Measurements from ENCODE around the gene FAM89A. TPM values are rescaled to one million over a fixed set of nuclear protein-coding genes. Genes with fewer than 3 reads are reported as not detected.

Gene FAM89A
- total and polyA plus RNA-seq, 9 of the 15 experiments (the other 6 are each of a cell fraction or from before 2014, with no cell fraction given): 8.7 to 66.2 (median 43.3) TPM

DNA sequence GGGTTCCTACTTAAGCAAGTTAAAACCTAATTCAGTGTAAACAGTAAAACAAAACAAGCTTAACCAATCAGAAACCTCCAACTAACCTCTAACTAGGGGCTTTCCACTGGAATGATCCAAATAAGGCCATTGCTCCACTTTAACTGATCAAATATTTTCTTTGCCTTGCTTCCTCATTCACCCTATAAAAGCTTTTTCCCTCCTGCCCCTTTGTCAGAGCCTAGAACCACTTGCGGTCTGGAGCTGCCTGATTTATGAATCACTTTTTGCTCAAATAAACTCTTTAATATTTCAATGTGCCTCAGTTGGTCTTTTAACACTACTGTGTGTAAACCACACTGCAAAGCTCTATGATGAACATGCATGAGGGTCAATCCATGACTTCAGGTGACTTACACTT is 4.5 kb upstream of the FAM89A start (continued):
- no peak for TF ChIP-seq TFE3 (CRISPR knock-in tag; IDR thresholded peaks at IDR 0.05)
- TF ChIP-seq SRF (CRISPR knock-in tag; IDR thresholded peaks at IDR 0.05): peak in 1 of 2 experiments; percentile 2; a peak in 1 of 4 replicates
- TF ChIP-seq IRF9 (tag; IDR thresholded peaks at IDR 0.05): no peak
- TF ChIP-seq, protein P1, sequence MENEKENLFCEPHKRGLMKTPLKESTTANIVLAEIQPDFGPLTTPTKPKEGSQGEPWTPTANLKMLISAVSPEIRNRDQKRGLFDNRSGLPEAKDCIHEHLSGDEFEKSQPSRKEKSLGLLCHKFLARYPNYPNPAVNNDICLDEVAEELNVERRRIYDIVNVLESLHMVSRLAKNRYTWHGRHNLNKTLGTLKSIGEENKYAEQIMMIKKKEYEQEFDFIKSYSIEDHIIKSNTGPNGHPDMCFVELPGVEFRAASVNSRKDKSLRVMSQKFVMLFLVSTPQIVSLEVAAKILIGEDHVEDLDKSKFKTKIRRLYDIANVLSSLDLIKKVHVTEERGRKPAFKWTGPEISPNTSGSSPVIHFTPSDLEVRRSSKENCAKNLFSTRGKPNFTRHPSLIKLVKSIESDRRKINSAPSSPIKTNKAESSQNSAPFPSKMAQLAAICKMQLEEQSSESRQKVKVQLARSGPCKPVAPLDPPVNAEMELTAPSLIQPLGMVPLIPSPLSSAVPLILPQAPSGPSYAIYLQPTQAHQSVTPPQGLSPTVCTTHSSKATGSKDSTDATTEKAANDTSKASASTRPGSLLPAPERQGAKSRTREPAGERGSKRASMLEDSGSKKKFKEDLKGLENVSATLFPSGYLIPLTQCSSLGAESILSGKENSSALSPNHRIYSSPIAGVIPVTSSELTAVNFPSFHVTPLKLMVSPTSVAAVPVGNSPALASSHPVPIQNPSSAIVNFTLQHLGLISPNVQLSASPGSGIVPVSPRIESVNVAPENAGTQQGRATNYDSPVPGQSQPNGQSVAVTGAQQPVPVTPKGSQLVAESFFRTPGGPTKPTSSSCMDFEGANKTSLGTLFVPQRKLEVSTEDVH (IDR thresholded peaks at IDR 0.05; ENCODE audit: low read depth, partially characterized antibody): no peak
- TF ChIP-seq, protein P2, sequence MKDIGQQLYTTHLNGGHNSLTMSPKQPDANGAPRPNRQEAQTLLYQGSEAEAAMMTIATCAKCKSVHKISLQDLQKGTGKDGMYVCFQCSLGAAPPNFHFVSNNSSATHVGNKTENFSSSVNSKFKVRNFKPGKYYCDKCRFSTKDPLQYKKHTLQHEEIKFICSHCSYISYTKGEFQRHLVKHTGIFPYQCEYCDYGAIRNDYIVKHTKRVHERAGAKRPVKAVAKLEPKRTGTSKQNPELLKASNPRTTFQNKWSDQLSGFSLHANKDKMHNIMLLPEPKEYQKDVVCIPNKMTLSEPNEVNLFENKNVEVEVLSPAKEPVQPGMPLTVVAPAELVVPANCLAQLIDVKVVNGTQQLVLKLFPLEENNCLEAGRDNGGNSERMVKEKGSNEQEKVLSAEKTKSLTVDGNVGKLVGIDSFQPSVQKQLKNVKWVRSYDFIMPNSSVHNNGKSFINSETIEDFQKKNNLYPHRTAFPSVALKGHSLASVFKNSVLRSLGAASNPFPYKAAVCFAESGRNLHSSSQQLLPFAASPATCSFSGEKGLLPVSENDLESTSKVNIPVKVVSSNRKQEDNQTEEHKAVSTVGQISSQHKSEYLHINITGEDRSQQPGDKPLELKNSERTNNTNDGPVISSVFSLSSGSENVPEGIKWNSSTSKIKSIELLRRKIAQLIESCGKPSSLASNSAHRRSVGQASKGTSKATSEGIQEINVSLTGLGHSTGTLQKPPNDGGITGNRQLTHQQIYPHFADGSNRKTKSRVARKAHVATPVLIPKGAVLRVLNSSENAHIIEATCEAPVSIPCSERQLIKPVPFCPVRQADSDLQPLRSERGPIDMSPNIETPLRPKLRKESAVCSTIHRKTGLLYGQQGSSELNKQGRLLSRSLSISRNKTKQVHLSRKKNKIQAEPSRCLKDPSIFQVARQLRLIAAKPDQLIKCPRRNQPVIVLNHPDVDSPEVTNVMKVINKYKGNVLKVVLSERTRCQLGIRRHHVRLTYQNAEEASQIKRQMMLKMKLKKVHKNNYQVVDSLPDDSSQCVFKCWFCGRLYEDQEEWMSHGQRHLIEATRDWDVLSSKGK (CRISPR knock-in tag; IDR thresholded peaks at IDR 0.05): no peak

All from K562 (cell line).